ENCODE results near the gene WDR91.

The WDR91 gene

DNA sequence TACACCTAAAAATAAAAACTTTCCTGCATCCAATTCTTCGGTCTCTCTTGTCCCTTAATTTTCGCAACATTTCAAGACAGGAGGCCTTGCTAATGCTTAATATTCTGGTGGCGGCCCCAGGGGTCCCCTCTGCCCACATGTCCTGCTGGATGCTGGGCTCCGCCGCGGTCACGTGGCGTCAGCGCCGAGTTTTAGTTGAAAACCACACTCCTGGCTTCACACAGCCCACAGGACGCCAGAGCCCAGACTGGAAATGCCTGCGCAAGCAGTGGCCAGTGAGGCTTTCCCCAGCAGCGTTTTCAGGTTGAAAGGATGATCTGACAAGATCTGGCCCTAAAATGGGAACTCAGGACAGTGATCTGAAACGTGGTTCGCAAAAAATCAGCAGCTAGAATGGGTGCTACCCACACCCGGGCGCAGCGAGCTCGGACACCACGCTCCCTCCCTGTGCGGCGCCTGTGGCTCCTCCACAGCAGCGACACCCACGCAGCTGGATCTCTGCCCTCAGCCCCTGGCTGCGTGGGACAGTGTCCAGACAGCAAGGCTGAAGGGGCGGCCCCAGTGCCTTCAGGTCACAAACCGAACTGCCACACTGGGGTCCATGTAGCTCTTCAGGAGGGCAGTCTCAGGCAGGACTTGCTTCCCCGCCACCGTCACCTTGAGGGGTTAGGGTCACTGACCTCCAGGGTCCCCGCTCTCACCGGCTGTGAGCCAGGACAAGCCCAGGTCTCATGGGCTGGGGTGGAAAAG, 29.2 kb downstream of the WDR91 start:
- no peak for DNase-seq (ENCODE audit: low read depth in 2 of 2)
- no peak overlapping the region for H3K4me3 ChIP-seq (replicated peaks in 1 of 2; ENCODE audit: low read depth in 2 of 2, low read length in 2 of 2)
- TF ChIP-seq, protein P1, sequence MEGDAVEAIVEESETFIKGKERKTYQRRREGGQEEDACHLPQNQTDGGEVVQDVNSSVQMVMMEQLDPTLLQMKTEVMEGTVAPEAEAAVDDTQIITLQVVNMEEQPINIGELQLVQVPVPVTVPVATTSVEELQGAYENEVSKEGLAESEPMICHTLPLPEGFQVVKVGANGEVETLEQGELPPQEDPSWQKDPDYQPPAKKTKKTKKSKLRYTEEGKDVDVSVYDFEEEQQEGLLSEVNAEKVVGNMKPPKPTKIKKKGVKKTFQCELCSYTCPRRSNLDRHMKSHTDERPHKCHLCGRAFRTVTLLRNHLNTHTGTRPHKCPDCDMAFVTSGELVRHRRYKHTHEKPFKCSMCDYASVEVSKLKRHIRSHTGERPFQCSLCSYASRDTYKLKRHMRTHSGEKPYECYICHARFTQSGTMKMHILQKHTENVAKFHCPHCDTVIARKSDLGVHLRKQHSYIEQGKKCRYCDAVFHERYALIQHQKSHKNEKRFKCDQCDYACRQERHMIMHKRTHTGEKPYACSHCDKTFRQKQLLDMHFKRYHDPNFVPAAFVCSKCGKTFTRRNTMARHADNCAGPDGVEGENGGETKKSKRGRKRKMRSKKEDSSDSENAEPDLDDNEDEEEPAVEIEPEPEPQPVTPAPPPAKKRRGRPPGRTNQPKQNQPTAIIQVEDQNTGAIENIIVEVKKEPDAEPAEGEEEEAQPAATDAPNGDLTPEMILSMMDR (IDR thresholded peaks at IDR 0.05; ENCODE audit: low read depth, low read length), result no peak

DNA sequence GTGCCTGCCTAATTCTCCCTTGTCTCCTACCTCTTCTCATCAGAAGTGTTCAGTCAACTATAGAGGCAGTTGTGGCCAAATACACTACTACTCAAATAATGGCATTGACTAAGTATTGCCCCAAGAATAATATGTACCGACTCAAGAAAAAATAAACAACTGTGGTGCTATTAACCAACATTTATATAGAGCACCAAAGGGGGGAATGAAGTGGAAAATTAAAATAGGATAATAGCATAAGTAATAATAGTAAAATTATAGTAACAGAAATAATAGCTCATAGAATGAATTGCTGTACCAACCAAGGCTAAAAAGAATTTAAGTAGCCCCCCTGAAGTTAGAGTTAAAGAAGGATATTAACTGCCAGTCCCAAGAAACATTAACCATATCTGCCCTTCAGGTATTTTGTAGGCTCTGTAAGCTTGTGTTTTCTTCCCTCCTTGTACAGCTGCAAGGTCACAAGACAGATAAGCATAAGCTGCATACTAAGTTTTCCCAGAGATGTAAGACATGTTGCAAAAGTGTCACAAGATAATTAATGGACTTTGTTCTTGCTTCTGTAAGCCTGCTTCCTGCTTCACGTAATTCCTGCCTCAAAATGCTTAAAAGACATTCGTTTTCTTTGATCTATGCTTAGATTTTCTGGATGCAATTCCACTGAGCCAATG, 29.9 kb downstream of the WDR91 start:
- no peak overlapping the region for H3K4me3 ChIP-seq (replicated peaks in 1 of 2; ENCODE audit: low read depth in 2 of 2, low read length in 2 of 2)
- DNase-seq (ENCODE audit: low read depth in 2 of 2), result no peak
- TF ChIP-seq, protein P1 (IDR thresholded peaks at IDR 0.05; ENCODE audit: low read depth, low read length), result no peak

DNA sequence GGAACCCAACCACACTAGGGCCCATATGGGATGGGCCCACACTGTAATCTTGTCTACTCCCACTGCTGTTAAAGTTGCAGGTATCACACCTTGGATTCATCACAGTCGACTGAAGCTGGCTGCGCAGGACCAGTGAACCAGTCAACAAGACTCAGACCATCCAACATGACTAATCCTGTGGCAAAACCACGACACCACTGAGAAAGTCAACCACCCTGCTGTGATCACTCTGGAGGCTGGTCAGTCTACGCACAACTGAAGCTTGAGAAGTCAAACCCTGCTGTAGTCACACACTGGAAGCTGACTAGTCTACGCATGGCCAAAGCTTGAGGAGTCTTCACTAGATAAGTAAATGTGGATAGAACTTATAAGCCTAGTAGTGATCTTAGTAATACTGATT, 31.2 kb downstream of the WDR91 start:
- TF ChIP-seq, protein P1 (IDR thresholded peaks at IDR 0.05; ENCODE audit: low read depth, low read length), result no peak
- DNase-seq (ENCODE audit: low read depth in 2 of 2), result no peak
- no peak overlapping the region for H3K4me3 ChIP-seq (replicated peaks in 1 of 2; ENCODE audit: low read depth in 2 of 2, low read length in 2 of 2)

DNA sequence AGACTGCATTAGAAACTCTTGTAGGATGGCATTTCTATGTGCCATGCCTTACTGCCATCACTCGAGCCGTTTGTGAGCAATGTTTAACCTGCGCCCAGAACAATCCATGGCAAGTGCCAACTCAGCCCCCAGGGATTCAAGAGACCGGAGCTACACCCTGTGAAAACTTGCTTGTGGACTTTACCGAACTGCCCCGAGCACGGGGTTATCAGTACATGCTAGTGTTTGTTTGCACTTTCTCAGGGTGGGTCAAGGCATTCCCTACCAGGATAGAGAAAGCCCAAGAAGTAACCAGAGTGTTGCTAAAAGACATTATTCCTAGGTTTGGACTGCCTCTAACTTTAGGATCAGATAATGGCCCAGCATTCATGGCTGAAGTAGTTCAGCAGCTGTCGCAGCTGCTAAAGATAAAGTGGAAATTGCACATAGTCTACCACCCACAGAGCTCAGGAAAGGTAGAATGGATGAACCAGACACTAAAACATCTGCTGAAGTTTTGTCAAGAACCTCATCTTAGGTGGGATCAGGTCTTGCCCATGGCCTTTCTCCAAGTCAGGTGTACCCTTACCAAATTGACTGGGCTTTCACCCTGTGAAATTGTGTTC, 31.9 kb downstream of the WDR91 start:
- DNase-seq (ENCODE audit: low read depth in 2 of 2), result no peak
- no peak overlapping the region for H3K4me3 ChIP-seq (replicated peaks in 1 of 2; ENCODE audit: low read depth in 2 of 2, low read length in 2 of 2)
- TF ChIP-seq, protein P1 (IDR thresholded peaks at IDR 0.05; ENCODE audit: low read depth, low read length), result no peak

DNA sequence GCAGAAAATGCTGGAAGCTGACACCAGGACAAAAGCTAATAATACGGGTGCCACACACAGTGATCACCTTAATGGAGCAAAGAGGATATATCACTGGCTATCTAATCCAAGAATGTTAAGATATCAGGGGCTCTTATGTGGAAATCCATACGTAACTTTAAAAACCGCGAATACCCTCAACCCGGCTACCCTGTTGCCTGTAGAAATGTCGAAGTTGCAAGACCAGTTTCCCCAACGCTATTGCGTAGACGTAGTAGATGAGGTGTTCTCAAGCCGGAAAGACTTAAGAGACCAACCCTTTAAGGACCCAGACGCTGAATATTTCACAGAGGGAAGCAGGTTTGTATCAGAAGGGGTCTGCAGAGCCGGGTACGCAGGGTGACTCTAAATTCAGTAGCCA, 33.0 kb downstream of the WDR91 start:
- no peak overlapping the region for H3K4me3 ChIP-seq (replicated peaks in 1 of 2; ENCODE audit: low read depth in 2 of 2, low read length in 2 of 2)
- no peak for DNase-seq (ENCODE audit: low read depth in 2 of 2)
- TF ChIP-seq, protein P1 (IDR thresholded peaks at IDR 0.05; ENCODE audit: low read depth, low read length), result no peak

DNA sequence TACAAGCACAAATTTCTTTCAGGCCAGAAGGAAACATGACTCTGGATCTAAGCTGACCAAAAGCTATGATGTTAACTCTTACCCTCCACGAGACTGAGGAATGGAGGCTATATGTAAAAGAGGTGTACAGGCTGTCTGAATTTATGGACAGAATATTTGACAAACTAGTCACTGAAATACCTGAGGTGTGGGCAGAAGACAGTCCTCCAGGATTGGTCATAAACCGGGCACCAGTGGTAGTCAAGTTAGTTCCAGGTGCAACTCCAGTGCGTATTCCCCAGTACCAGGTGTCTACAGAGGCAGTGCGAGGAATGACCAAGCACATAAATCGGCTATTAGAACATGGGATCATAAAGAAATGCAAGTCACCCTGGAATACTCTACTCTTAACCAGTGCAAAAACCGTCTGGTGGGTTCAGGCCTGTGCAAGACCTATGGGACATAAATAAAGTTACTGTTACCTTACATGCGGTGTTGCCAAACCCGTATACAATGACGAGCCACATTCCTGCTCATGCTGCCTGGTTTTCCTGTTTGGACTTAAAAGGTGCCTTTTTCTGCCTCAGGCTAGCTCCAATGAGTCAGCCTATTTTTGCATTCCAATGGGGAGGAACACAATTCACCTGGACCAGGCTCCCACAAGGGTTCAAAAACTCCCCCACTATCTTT, 34.2 kb downstream of the WDR91 start:
- TF ChIP-seq, protein P1 (IDR thresholded peaks at IDR 0.05; ENCODE audit: low read depth, low read length), result no peak
- no peak for DNase-seq (ENCODE audit: low read depth in 2 of 2)
- no peak overlapping the region for H3K4me3 ChIP-seq (replicated peaks in 1 of 2; ENCODE audit: low read depth in 2 of 2, low read length in 2 of 2)
